Left lung (tissue), 10 donors: ENCODE measurements around the gene NPHP4. TPM values are rescaled to one million over a fixed set of nuclear protein-coding genes. Genes with fewer than 3 reads are reported as not detected.

Experiments used
- ATAC-seq: fragments of 200-7000 bp; cut with Tn5 transposase; one replicate; pipeline ENCODE4 v1.9.1; 2020; ENCODE audit warnings: moderate library complexity
- DNase-seq, 4 donors: peaks; one replicate each; pipeline ENCODE4 v3.0.0-alpha.2; 2013 to 2020
- H3K27ac ChIP-seq, 2 donors: fragments of 200-600 bp; sonication (generic) in 1 of 2; one replicate each; pipeline versions ENCODE4 v1.5.0 to v1.8.0; 2020 to 2021
- H3K27me3 ChIP-seq, 2 donors: fragments of 200-600 bp; sonication (generic) in 1 of 2; one replicate each; pipeline versions ENCODE4 v1.5.0 to v1.8.0; 2020 to 2021
- H3K36me3 ChIP-seq, 2 donors: fragments of 200-600 bp; sonication (generic) in 1 of 2; one replicate each; pipeline versions ENCODE4 v1.5.0 to v1.8.0; 2020 to 2021
- H3K4me1 ChIP-seq, 2 donors: fragments of 200-600 bp; one replicate each; pipeline ENCODE4 v1.8.0; 2021
- H3K4me3 ChIP-seq, 2 donors: fragments of 200-600 bp; sonication (generic) in 1 of 2; one replicate each; pipeline versions ENCODE4 v1.5.0 to v1.8.0; 2020 to 2021; ENCODE audit warnings: mild to moderate bottlenecking in 1 of 2
- H3K9me3 ChIP-seq, 2 donors: fragments of 200-600 bp; sonication (generic) in 1 of 2; one replicate each; pipeline versions ENCODE4 v1.5.0 to v1.8.0; 2020 to 2021
- intact Hi-C, 2 donors: fragments of 100-400 bp; cut with DNase I; formaldehyde crosslinking; loops; one replicate each; pipeline versions ENCODE4 v1.11.2 to v1.14.2; 2022
- polyA plus RNA-seq, 6 donors: library from polyadenylated mRNA; unstranded; fragments of 120-200 nt; gene quantifications; one replicate each; pipeline ENCODE4 v1.2.1, GENCODE V29; 2013; ENCODE audit not compliant: insufficient read length in 6 of 6
- total RNA-seq, 2 donors: library from RNA; stranded (reverse); fragmentation: NEBNext Ultra II Directional; extraction: Animal tissue kit (Norgen Biotek cat#: 25700); gene quantifications; one replicate each; pipeline ENCODE4 v1.2.1, GENCODE V29; 2021
- TF ChIP-seq, protein P1 (sequence below), 2 donors: fragments of 200-600 bp; sonication (generic) in 1 of 2; IDR thresholded peaks; one replicate each; pipeline versions ENCODE4 v1.5.0 to v1.8.0; 2021; ENCODE audit warnings: antibody characterized with exemption in 2 of 2
- donor health status: DM: no; HTN: yes; CAD: no.
- donor health status: DM: no; HTN: no; CAD: no.

NPHP4 gene
- total and polyA plus RNA-seq, 8 donors = 9.4 to 16.4 (median 10.2) TPM

DNA sequence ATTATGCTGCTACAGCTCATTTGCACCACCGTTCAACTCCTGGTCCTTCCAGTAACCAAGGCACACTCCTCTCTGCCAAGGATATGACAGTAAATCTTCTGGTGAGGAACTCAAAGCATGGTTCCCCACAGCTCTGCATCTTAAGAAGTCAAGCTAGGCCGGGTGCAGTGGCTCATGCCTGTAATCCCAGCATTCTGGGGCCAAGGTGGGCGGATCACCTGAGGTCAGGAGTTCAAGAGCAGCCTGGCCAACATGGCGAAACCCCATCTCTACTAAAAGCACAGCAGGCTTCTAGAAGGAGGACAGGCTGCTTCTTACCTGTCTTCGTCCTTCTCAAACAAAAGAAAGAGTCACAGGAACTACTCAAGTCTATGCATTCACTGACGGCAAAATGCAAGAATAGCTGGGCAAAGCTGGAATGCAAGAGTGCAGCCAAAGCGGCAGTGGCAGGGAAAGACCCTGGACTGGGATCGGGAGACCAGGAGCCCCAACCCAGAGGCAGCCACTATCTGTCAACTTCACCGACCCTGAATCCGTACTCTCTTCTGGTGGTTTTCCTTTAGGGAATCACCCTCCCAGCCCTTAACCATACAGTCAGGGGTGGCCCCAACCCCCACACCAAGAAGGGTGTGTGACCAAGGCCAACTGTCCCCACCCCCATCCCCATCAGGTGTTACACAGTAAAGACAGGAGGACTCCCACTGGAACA, 75.5 kb downstream of the NPHP4 start:
- Histone ChIP-seq H3K4me1 (no peaks in the 10 kb centered on the region), H3K4me3 (no peak overlapping the region), H3K9me3 (no peaks in the 10 kb centered on the region), H3K27ac (no peak overlapping the region), H3K36me3 (peaks cover 0 to 3% of the 10 kb centered on the region in 2 donors), H3K27me3 (no peaks in the 10 kb centered on the region)
- TF ChIP-seq, protein P1, sequence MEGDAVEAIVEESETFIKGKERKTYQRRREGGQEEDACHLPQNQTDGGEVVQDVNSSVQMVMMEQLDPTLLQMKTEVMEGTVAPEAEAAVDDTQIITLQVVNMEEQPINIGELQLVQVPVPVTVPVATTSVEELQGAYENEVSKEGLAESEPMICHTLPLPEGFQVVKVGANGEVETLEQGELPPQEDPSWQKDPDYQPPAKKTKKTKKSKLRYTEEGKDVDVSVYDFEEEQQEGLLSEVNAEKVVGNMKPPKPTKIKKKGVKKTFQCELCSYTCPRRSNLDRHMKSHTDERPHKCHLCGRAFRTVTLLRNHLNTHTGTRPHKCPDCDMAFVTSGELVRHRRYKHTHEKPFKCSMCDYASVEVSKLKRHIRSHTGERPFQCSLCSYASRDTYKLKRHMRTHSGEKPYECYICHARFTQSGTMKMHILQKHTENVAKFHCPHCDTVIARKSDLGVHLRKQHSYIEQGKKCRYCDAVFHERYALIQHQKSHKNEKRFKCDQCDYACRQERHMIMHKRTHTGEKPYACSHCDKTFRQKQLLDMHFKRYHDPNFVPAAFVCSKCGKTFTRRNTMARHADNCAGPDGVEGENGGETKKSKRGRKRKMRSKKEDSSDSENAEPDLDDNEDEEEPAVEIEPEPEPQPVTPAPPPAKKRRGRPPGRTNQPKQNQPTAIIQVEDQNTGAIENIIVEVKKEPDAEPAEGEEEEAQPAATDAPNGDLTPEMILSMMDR (IDR thresholded peaks at IDR 0.05) = no peak
- intact Hi-C loops = no loop called here
- DNase-seq (no peak), ATAC-seq (no peak)

DNA sequence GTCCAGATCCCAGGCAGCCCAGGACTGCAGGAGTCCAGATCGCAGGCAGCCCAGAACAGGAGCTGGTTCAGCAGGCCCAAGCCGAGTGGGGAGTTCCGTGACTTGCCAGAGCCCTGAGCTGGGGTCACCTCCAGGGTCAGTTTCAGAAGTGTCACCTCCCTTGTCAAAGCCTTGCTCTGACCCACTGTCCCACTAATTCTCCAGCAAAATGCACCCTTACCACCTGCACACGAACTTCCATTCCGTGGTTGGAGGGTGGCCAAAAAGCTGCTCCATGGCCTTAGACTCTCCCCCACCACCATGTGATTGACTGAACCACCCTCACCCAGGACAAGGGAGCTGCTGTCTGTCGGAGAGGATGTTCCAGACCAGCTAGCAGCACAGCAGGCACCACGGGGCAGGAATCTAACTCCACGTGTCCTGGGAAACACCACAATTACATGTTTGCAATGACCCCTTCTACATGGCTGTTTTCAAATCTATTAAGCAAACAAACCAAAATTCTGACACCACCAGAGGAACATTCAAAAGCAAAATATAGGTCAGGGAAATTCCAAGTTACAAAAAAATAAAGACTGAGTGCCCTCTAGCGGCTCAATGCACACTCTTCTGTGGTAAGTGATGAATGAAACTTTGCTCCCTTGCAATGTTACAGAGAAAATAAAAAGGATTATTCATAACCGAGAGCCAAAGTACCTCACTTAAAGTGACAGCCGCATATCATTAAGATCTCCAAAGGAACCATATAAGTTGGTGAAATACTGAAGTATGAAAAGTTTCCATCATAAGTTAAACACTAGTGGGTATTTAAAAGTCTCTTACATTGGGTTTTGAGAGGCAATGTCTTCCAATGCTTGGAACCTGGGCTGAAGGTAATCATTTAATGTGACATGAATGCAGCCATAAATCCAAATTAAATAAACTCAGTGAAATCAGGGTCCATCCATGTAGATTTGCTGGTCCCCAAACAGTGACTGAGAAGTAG, 76.3 kb downstream of the NPHP4 start:
- peak; percentile 75 for ATAC-seq
- intact Hi-C loops = no loop called here
- Histone ChIP-seq H3K4me3 (no peak overlapping the region), H3K36me3 (peaks cover 0 to 11% of the 10 kb centered on the region in 2 donors), H3K27me3 (no peaks in the 10 kb centered on the region), H3K4me1 (no peaks in the 10 kb centered on the region), H3K27ac (no peak overlapping the region), H3K9me3 (no peaks in the 10 kb centered on the region)
- TF ChIP-seq, protein P1 (IDR thresholded peaks at IDR 0.05) = peak; percentile 36 to 43
- DNase-seq = peak in 2 of 4 donors; percentile 14 to 39

GRCh38 chr1:5914676-5915365, 77.4 kb downstream of the NPHP4 start:
- no peaks in the 10 kb centered on the region for H3K9me3 ChIP-seq
- H3K4me1 ChIP-seq = no peaks in the 10 kb centered on the region
- DNase-seq (peak in 1 of 4 donors; percentile 29), ATAC-seq (no peak)
- H3K36me3 ChIP-seq = peaks cover 0 to 14% of the 10 kb centered on the region in 2 donors
- H3K4me3 ChIP-seq = no peak overlapping the region
- H3K27me3 ChIP-seq = no peaks in the 10 kb centered on the region
- no peak overlapping the region for H3K27ac ChIP-seq
- intact Hi-C loops = no loop called here
- TF ChIP-seq, protein P1 (IDR thresholded peaks at IDR 0.05) = no peak

- Histone ChIP-seq H3K36me3 (peaks cover 0 to 17% of the 10 kb centered on the region in 2 donors), H3K27ac (no peak overlapping the region), H3K4me1 (no peaks in the 10 kb centered on the region), H3K4me3 (no peak overlapping the region), H3K27me3 (no peaks in the 10 kb centered on the region), H3K9me3 (no peaks in the 10 kb centered on the region)
- DNase-seq = peak in 1 of 4 donors; percentile 20
- intact Hi-C loops = no loop called here
- ATAC-seq = no peak
- TF ChIP-seq, protein P1 (IDR thresholded peaks at IDR 0.05) = no peak
Measured at GRCh38 chr1:5913876-5914275, 78.3 kb downstream of the NPHP4 start.
